Measurements from ENCODE around the gene CRX.

GRCh38 chr19:47820410-47820809, 1.3 kb upstream of the CRX start:
- TF ChIP-seq POLR2A (IDR thresholded peaks at IDR 0.05; ENCODE audit: low read length) = no peak
- no peak for TF ChIP-seq GATA1 (IDR thresholded peaks at IDR 0.05; ENCODE audit: low read depth, low read length)

All from erythroblast (primary cell).